Measurements from ENCODE around the gene CD96. TPM values are rescaled to one million over a fixed set of nuclear protein-coding genes. Genes with fewer than 3 reads are reported as not detected.
A peak's percentile ranks its signal among the peaks of the same experiment; 100 is the strongest.
"Not testable (repeated sequence)": the region's sequence is repeated elsewhere in the genome, so short reads cannot be mapped to it uniquely, and the experiment has no call there.

CD96 gene
- polyA plus RNA-seq, 1 experiment = 0.12 TPM

DNA sequence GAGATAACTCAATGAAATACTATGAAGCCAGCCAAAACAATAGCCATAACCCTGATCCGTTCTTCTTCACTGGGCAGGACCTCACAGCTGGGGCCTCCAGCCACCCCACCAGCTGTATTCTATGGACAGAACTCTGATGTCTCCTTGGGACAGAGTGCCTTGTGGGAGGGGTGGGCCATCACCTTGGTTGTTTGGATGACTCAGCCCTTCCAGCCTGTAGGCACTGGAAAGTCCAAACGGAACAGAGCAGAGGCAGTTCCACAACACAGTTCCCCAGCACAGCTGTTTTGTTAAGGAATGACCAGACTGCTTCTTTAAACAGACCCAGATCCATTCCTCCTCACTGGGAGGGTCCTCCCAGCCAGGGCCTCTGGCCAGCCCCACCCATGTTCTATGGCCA lies 85.1 kb downstream of the CD96 start:
- H3K9me3 ChIP-seq (ENCODE audit: control insufficient read depth, insufficient read depth, low read length) = no peaks in the 10 kb centered on the region
- DNase-seq (ENCODE audit: low read depth, low spot score) = no peak
- TF ChIP-seq, protein P1, sequence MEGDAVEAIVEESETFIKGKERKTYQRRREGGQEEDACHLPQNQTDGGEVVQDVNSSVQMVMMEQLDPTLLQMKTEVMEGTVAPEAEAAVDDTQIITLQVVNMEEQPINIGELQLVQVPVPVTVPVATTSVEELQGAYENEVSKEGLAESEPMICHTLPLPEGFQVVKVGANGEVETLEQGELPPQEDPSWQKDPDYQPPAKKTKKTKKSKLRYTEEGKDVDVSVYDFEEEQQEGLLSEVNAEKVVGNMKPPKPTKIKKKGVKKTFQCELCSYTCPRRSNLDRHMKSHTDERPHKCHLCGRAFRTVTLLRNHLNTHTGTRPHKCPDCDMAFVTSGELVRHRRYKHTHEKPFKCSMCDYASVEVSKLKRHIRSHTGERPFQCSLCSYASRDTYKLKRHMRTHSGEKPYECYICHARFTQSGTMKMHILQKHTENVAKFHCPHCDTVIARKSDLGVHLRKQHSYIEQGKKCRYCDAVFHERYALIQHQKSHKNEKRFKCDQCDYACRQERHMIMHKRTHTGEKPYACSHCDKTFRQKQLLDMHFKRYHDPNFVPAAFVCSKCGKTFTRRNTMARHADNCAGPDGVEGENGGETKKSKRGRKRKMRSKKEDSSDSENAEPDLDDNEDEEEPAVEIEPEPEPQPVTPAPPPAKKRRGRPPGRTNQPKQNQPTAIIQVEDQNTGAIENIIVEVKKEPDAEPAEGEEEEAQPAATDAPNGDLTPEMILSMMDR (IDR thresholded peaks at IDR 0.05; ENCODE audit: low read depth, low read length) = no peak
- POLR2A ChIA-PET = no interaction called here
- peak overlapping the region; percentile 32 for H3K27ac ChIP-seq (ENCODE audit: low read depth, low read length)
- CTCF ChIA-PET = no interaction called here
- H3K27me3 ChIP-seq (ENCODE audit: control insufficient read depth, insufficient read depth, low read length) = no peaks in the 10 kb centered on the region
- H3K4me3 ChIP-seq (ENCODE audit: low read depth, low read length) = no peak overlapping the region

DNA sequence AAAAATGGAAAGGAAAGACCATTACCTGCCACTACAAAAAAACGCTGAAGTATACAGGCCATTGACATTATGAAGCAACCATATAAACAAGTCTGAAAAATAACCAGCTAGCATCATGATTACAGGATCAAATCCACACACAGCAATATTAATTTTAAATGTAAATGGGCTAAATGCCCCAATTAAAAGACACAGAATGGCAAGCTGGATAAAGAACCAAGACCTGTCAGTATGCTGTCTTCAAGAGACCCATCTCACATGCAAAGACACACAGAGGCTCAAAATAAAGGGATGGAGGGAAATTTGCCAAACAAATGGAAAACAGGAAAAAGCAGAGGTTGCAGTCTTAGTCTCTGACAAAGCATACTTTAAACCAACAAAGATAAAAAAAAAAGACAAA lies 87.0 kb downstream of the CD96 start:
- H3K9me3 ChIP-seq (ENCODE audit: control insufficient read depth, insufficient read depth, low read length); POLR2A ChIA-PET; DNase-seq (ENCODE audit: low read depth, low spot score); H3K27ac ChIP-seq (ENCODE audit: low read depth, low read length); H3K4me3 ChIP-seq (ENCODE audit: low read depth, low read length); H3K27me3 ChIP-seq (ENCODE audit: control insufficient read depth, insufficient read depth, low read length): not testable (repeated sequence)
- CTCF ChIA-PET = interaction anchor here (1.0 to 1.2 kb wide), 2 partner anchors 10 to 51 kb away, joined by 3 read pairs; no protein-coding TSS in a partner anchor

DNA sequence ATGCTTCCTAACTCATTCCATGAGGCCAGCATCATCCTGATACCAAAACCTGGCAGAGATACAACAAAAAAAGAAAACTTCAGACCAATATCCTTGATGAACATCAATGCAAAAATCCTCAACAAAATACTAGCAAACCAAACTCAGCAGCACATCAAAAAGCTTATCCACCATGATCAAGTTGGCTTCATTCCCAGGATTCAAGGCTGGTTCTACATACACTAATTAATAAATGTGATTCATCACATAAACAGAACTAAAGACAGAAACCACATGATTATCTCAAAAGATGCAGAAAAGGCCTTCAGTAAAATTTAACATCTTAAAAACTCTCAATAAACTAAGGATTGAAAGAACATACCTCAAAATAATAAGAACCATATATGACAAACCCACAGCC lies 88.6 kb downstream of the CD96 start:
- not testable (repeated sequence) for H3K4me3 ChIP-seq (ENCODE audit: low read depth, low read length); DNase-seq (ENCODE audit: low read depth, low spot score)

DNA sequence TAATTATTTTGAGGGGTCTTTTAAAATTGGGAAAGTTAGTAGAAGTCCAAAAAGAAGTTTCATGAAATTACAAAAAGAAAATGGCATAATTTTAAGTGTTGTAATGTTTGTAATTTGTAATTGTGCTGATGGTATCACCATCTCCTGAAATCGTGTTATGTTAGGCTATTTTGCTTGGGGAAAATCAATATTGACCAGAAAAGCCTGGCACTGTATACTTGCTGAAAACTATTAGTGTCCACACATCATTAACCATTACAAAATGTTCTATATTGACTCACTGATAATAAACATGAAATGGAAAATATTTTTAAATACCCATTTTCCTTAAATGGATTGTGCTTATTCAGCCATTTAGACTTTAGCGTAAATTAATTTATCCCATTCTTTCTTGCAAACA lies 93.4 kb downstream of the CD96 start:
- ChIA-PET CTCF (no interaction called here), POLR2A (no interaction called here)
- H3K9me3 ChIP-seq (ENCODE audit: control insufficient read depth, insufficient read depth, low read length) = no peaks in the 10 kb centered on the region
- no peak for DNase-seq (ENCODE audit: low read depth, low spot score)
- TF ChIP-seq, protein P1 (IDR thresholded peaks at IDR 0.05; ENCODE audit: low read depth, low read length) = no peak
- no peaks in the 10 kb centered on the region for H3K27me3 ChIP-seq (ENCODE audit: control insufficient read depth, insufficient read depth, low read length)
- no peak overlapping the region for H3K4me3 ChIP-seq (ENCODE audit: low read depth, low read length)
- H3K27ac ChIP-seq (ENCODE audit: low read depth, low read length) = no peak overlapping the region

More for the DNA sequence above, 88.6 kb downstream of the CD96 start:
- H3K27me3 ChIP-seq (ENCODE audit: control insufficient read depth, insufficient read depth, low read length); H3K27ac ChIP-seq (ENCODE audit: low read depth, low read length); POLR2A ChIA-PET; H3K9me3 ChIP-seq (ENCODE audit: control insufficient read depth, insufficient read depth, low read length): not testable (repeated sequence)
- CTCF ChIA-PET = interaction anchor here (0.6 to 2.4 kb wide), 2 partner anchors 15 to 38 kb away, joined by 3 to 6 read pairs; no protein-coding TSS in a partner anchor

DNA sequence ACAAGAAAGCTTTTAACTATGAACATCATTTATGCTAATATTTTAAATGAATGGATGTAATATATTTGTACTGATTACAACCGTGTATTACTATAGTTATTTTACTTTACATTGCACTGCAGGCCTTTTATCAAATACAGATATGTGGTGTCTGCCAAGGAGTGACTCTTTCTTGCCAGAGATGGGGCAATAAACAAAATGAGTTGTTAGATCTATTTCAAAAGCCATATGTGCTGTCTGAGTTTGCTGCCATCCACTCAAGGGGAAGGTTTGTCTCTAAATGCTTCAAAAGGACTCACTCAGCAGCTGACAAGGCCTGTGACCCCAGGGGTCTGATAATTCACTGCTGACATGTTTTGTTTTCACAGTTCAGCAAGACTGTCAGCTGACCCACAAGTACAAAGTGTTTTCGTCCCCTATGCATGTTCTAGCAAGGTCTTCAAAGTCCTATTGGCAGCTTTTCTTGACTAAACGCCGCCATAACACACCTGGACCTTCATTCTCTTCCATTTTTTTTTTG lies 94.4 kb downstream of the CD96 start:
- H3K27me3 ChIP-seq (ENCODE audit: control insufficient read depth, insufficient read depth, low read length) = no peaks in the 10 kb centered on the region
- H3K27ac ChIP-seq (ENCODE audit: low read depth, low read length) = no peak overlapping the region
- CTCF ChIA-PET = interaction anchor here (0.5 to 1.1 kb wide), 2 partner anchors 13 to 412 kb away, joined by 3 read pairs; no protein-coding TSS in a partner anchor
- H3K9me3 ChIP-seq (ENCODE audit: control insufficient read depth, insufficient read depth, low read length) = no peaks in the 10 kb centered on the region
- DNase-seq (ENCODE audit: low read depth, low spot score) = no peak
- no peak overlapping the region for H3K4me3 ChIP-seq (ENCODE audit: low read depth, low read length)
- POLR2A ChIA-PET = no interaction called here
- TF ChIP-seq, protein P1 (IDR thresholded peaks at IDR 0.05; ENCODE audit: low read depth, low read length) = no peak

DNA sequence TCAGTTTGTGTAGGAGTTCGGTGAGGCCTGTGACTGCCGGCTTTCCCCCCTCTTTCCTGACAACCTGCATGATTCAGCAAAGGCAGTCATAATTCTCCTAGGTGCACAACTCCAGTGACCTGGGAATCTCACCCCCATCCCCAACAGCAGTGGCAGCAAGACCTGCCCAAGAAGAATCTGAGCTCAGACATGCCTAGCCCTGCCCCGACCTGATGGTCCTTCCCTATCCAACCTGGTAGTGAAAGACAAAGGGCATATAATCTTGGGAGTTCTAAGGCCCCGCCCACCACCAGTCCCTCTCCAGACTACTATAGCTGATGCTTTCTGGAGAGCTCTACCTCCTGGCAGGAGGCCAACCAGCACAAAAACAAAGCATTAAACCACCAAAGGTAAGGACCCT lies 97.3 kb downstream of the CD96 start:
- TF ChIP-seq, protein P1 (IDR thresholded peaks at IDR 0.05; ENCODE audit: low read depth, low read length) = no peak
- Histone ChIP-seq H3K27ac (ENCODE audit: low read depth, low read length) (no peak overlapping the region), H3K4me3 (ENCODE audit: low read depth, low read length) (no peak overlapping the region), H3K27me3 (ENCODE audit: control insufficient read depth, insufficient read depth, low read length) (no peaks in the 10 kb centered on the region), H3K9me3 (ENCODE audit: control insufficient read depth, insufficient read depth, low read length) (no peaks in the 10 kb centered on the region)
- DNase-seq (ENCODE audit: low read depth, low spot score) = no peak
- ChIA-PET POLR2A (no interaction called here), CTCF (no interaction called here)
